ENCODE data around the gene PCBP3. TPM values are rescaled to one million over a fixed set of nuclear protein-coding genes. Genes with fewer than 3 reads are reported as not detected.

PCBP3 gene
- total RNA-seq, 1 donor from 2014 or later, result not detected

DNA sequence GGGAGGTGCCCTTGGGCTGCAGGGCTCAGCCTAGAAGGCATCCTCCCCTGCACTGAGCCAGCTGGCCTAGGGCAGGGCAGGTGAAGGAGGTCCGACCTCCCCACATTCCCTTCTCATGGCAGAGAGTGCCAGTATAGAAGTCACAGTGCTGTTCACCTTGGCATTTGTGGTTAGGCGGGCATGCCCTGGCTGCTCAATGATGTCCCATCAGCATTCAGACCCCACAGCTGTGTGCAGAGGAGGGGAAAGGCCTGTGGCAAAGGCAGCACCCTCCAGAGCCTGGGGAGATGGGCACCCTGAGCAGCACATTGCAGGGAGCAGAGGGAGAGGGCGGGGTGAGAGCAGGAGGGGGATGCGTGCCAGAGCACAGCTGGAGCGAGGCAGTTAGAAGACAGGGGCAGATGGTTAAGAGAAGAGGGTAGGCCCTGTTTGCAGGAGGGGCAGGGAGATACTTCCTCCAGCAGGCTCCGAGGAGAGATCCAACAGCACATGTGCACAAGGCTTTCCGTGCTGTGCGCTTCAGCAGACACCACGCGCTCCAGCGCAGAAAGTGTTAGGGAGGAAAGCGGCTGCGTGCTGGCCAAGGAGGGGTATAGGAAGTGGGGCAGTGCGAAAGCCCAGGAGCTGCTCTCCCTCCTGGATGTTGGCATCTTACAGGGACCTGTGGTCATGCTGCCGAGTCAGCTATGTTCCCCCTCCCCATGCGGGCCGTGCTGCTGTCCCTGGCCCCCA is 294.4 kb downstream of the PCBP3 start:
- H3K4me3 ChIP-seq (ENCODE audit: low read depth, low read length), result no peak overlapping the region
- DNase-seq (ENCODE audit: low read depth), result no peak
- TF ChIP-seq, protein P1, sequence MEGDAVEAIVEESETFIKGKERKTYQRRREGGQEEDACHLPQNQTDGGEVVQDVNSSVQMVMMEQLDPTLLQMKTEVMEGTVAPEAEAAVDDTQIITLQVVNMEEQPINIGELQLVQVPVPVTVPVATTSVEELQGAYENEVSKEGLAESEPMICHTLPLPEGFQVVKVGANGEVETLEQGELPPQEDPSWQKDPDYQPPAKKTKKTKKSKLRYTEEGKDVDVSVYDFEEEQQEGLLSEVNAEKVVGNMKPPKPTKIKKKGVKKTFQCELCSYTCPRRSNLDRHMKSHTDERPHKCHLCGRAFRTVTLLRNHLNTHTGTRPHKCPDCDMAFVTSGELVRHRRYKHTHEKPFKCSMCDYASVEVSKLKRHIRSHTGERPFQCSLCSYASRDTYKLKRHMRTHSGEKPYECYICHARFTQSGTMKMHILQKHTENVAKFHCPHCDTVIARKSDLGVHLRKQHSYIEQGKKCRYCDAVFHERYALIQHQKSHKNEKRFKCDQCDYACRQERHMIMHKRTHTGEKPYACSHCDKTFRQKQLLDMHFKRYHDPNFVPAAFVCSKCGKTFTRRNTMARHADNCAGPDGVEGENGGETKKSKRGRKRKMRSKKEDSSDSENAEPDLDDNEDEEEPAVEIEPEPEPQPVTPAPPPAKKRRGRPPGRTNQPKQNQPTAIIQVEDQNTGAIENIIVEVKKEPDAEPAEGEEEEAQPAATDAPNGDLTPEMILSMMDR (conservative IDR thresholded peaks at IDR 0.05; ENCODE audit: low read depth, low read length), result no peak

DNA sequence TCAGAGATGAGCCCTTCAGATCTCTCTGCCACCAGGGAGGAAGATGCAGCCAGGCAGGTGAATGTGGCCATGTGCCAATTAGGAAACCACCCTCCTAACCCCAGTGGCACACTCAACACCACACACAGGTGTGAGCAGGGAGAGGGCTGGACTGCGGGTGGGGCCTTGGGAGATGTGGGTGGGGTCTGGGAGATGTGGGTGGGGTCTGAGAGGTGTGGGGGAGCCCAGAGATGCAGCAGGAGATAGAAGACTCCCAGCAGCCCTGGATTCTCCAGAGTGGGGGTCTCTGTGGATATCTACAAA is 294.9 kb downstream of the PCBP3 start:
- no peak for DNase-seq (ENCODE audit: low read depth)
- TF ChIP-seq, protein P1 (conservative IDR thresholded peaks at IDR 0.05; ENCODE audit: low read depth, low read length), result no peak
- H3K4me3 ChIP-seq (ENCODE audit: low read depth, low read length), result no peak overlapping the region

DNA sequence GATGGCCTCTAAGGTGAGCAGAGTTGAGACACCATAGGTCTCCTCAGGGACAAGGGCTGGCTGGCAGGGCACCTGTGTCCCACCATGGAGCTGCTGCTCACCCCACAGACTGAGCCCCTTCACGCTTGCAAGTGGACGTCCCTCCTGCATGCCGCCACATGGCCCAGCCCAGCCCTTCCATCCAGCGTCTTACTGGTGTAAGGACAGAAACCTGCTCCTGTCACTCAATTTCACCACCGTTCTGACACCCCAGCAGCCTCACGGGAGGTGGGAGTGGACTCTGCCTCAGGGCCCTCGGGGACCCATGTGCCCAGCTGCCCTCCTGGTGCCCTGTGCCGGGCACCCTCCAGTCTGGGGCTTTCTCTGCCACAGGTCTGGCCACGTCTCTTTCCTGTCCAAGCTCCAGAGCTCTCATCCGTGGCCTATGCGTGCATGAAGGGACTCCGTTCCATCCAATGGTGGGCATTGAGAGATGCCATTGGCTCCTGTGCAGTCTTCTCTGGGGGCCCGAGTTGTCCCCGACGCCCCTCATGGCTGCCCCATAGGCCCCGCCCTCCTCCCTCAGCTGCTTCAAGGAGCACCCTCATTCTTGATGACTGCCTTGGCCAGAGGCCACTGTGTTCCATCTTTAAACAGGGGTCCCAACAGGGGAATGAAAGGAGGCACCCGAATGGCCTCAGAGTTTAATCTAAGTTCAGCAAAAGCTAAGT is 295.4 kb downstream of the PCBP3 start:
- no peak for DNase-seq (ENCODE audit: low read depth)
- TF ChIP-seq, protein P1 (conservative IDR thresholded peaks at IDR 0.05; ENCODE audit: low read depth, low read length), result no peak
- no peak overlapping the region for H3K4me3 ChIP-seq (ENCODE audit: low read depth, low read length)

DNA sequence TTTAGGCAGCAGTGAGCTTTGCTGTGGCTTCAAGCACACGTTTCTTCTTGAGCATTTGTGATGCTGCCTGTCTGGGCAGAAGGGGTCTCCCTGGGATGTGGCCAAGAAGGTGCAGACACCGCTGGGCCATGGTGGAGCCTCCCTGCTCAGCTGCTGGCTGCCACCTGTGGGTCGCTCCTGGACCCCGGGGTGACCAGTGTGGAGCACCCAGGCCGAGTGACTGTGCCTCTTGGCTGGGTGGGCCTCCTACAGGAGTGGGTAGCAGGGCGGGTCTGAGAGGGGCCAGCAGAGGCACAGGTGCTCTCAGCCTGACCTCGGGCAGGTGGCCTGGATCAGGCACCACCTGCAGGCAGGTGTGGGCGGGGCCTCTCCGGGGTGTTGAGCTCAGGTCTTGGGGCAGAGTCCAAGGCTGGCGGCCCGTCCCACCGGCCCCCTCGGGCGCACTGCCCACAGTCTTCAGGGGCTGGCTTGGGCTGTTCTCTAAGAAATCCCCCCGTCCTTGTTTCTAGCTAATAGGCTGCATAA is 296.1 kb downstream of the PCBP3 start:
- DNase-seq (ENCODE audit: low read depth), result no peak
- no peak overlapping the region for H3K4me3 ChIP-seq (ENCODE audit: low read depth, low read length)
- TF ChIP-seq, protein P1 (conservative IDR thresholded peaks at IDR 0.05; ENCODE audit: low read depth, low read length), result no peak

- no peak for DNase-seq (ENCODE audit: low read depth)
- TF ChIP-seq, protein P1 (conservative IDR thresholded peaks at IDR 0.05; ENCODE audit: low read depth, low read length), result no peak
- H3K4me3 ChIP-seq (ENCODE audit: low read depth, low read length), result no peak overlapping the region
Measured at GRCh38 chr21:45940091-45940490, 296.6 kb downstream of the PCBP3 start.

GRCh38 chr21:45940621-45941337 is 297.3 kb downstream of the PCBP3 start:
- H3K4me3 ChIP-seq (ENCODE audit: low read depth, low read length), result no peak overlapping the region
- TF ChIP-seq, protein P1 (conservative IDR thresholded peaks at IDR 0.05; ENCODE audit: low read depth, low read length), result no peak
- no peak for DNase-seq (ENCODE audit: low read depth)
